CD14-positive monocyte (primary cell): Measurements from ENCODE around the gene DBX1. TPM values are rescaled to one million over a fixed set of nuclear protein-coding genes. Genes with fewer than 3 reads are reported as not detected.
A peak's percentile ranks its signal among the peaks of the same experiment; 100 is the strongest.

Source experiments
- DNase-seq, 3 donors: peaks; one replicate each; pipeline ENCODE4 v3.0.0-alpha.2; 2011 to 2022
- H2AFZ ChIP-seq: 2 replicates; pipeline ENCODE4 v1.6.0; 2012; ENCODE audit warnings: mild to moderate bottlenecking, low read depth, low read length, inconsistent platforms; ENCODE audit not compliant: insufficient read depth, poor library complexity, severe bottlenecking
- H3K27ac ChIP-seq, 2 donors: 1 replicate in 1 of 2; 2 replicates in 1 of 2; pipeline ENCODE4 v1.5.1; 2012 to 2013; ENCODE audit warnings: low read length in 2 of 2, control low read depth in 1 of 2, inconsistent platforms in 1 of 2, low read depth in 1 of 2, mild to moderate bottlenecking in 1 of 2
- H3K27me3 ChIP-seq, 2 donors: one replicate each; pipeline versions ENCODE4 v1.6.0 to v1.6.1; 2011 to 2013; ENCODE audit warnings: low read length in 2 of 2; ENCODE audit not compliant: control insufficient read depth in 2 of 2, insufficient read depth in 2 of 2
- H3K36me3 ChIP-seq, 2 donors: replicated peaks in 1 of 2; 1 replicate in 1 of 2; 2 replicates in 1 of 2; pipeline versions ENCODE4 v1.5.1 to v1.6.1; 2012 to 2013; ENCODE audit warnings: low read length in 2 of 2, control low read depth in 1 of 2, inconsistent platforms in 1 of 2, mild to moderate bottlenecking in 1 of 2; ENCODE audit not compliant: insufficient read depth in 2 of 2, control insufficient read depth in 1 of 2
- H3K4me1 ChIP-seq, 2 donors: 1 replicate in 1 of 2; 2 replicates in 1 of 2; pipeline versions ENCODE4 v1.5.1 to v1.6.1; 2012 to 2013; ENCODE audit warnings: low read length in 2 of 2, control low read depth in 1 of 2, inconsistent platforms in 1 of 2, mild to moderate bottlenecking in 1 of 2, moderate library complexity in 1 of 2; ENCODE audit not compliant: insufficient read depth in 2 of 2, control insufficient read depth in 1 of 2
- H3K4me2 ChIP-seq: replicated peaks from 2 replicates; pipeline ENCODE3; 2012; ENCODE audit warnings: low read length, moderate library complexity, mild to moderate bottlenecking; ENCODE audit not compliant: poor library complexity, severe bottlenecking; ENCODE audit errors: extremely low read depth
- H3K4me3 ChIP-seq, 3 experiments: fragments of 200-600 bp in 1 of 3; sonication (generic) in 1 of 3; replicated peaks in 1 of 3; 1 replicate in 2 of 3; 2 replicates in 1 of 3; pipeline ENCODE4 v1.5.1; 2011 to 2013; ENCODE audit warnings: low read length in 3 of 3, mild to moderate bottlenecking in 3 of 3, control low read depth in 2 of 3, low read depth in 2 of 3, inconsistent platforms in 1 of 3, moderate library complexity in 1 of 3
- H3K79me2 ChIP-seq: 2 replicates; pipeline ENCODE4 v1.6.0; 2012; ENCODE audit warnings: mild to moderate bottlenecking, control low read depth, inconsistent platforms, low read length, moderate library complexity; ENCODE audit not compliant: insufficient read depth
- H3K9ac ChIP-seq: 2 replicates; pipeline ENCODE4 v1.6.0; 2017; ENCODE audit warnings: low read length, mild to moderate bottlenecking; ENCODE audit not compliant: insufficient read depth, poor library complexity, severe bottlenecking
- H3K9me3 ChIP-seq, 2 donors: replicated peaks in 1 of 2; 1 replicate in 1 of 2; 2 replicates in 1 of 2; pipeline versions ENCODE4 v1.5.1 to v1.6.1; 2012 to 2013; ENCODE audit warnings: low read length in 2 of 2, control low read depth in 1 of 2; ENCODE audit not compliant: control insufficient read depth in 1 of 2, insufficient read depth in 1 of 2
- H4K20me1 ChIP-seq: 2 replicates; pipeline ENCODE4 v1.6.0; 2012; ENCODE audit warnings: mild to moderate bottlenecking, low read length, control low read depth, moderate library complexity; ENCODE audit not compliant: insufficient read depth
- H3K27ac Mint-ChIP-seq, 7 donors: one replicate each; pipeline ENCODE4 v1.8.0; 2020; ENCODE audit warnings: mild to moderate bottlenecking in 7 of 7, mixed read lengths in 7 of 7, moderate library complexity in 6 of 7, inconsistent platforms in 2 of 7
- H3K27me3 Mint-ChIP-seq, 3 donors: one replicate each; pipeline ENCODE4 v1.8.0; 2021 to 2022; ENCODE audit warnings: low read depth in 3 of 3, mild to moderate bottlenecking in 3 of 3, mixed read lengths in 3 of 3, moderate library complexity in 3 of 3, inconsistent platforms in 1 of 3
- H3K36me3 Mint-ChIP-seq, 2 donors: one replicate each; pipeline ENCODE4 v1.8.0; 2020; ENCODE audit warnings: mixed read lengths in 2 of 2, inconsistent platforms in 1 of 2, mild to moderate bottlenecking in 1 of 2
- H3K4me1 Mint-ChIP-seq: one replicate; pipeline ENCODE4 v1.8.0; 2020; ENCODE audit warnings: mild to moderate bottlenecking, mixed read lengths
- H3K4me3 Mint-ChIP-seq, 2 donors: one replicate each; pipeline ENCODE4 v1.8.0; 2020; ENCODE audit warnings: mild to moderate bottlenecking in 2 of 2, mixed read lengths in 2 of 2, moderate library complexity in 1 of 2
- H3K9me3 Mint-ChIP-seq, 7 donors: one replicate each; pipeline ENCODE4 v1.8.0; 2020 to 2022; ENCODE audit warnings: mixed read lengths in 7 of 7, mild to moderate bottlenecking in 6 of 7, moderate library complexity in 6 of 7, inconsistent platforms in 2 of 7
- WGBS: methylation state at CpG from one replicate; pipeline ENCODE4 v1.1.5; 2013; ENCODE audit warnings: missing lambda C conversion rate; ENCODE audit not compliant: insufficient coverage; 5-methylcytosine and 5-hydroxymethylcytosine counted together
- intact Hi-C, 2 donors: fragments of 100-400 bp; cut with micrococcal nuclease; formaldehyde crosslinking; loops; one replicate each; pipeline versions ENCODE4 v1.15.0 to v1.15.1; 2023
- polyA plus RNA-seq, 3 donors: library from polyadenylated mRNA; depleted of rRNA in 1 of 3; unstranded in 2 of 3; stranded (reverse) in 1 of 3; fragments of 300-500 nt in 2 of 3; fragments of >200 nt in 1 of 3; fragmentation: Illumina TruSeq in 2 of 3; gene quantifications; 1 replicate in 2 of 3; 2 replicates in 1 of 3; pipeline ENCODE4 v1.2.3, GENCODE V29; 2012 to 2021
- TF ChIP-seq, protein P1 (sequence below): fragments of 200-600 bp; IDR thresholded peaks from one replicate; pipeline ENCODE4 v1.8.0; 2022; ENCODE audit warnings: antibody characterized with exemption, mild to moderate bottlenecking

The DBX1 gene
- polyA plus RNA-seq, 3 donors = not detected

DNA sequence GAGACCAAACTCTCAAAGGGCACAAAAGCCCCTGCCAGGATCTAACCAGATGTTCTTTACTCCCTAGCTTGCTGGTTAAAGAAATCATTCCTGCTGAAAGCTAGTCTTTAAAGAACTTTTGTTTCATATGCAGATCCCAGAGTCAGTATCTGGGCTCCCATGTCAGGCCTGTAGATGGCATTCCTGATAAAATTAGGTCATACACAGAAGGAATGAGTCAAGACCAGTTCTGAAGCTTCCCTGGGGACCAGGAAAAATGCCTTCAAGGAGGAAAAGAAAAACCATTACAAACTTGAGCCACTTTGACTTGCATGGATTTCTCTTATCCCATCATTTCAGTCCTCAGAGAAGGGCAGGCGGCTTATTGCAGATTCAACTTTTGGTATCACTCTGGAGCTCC is 5.9 kb downstream of the DBX1 start:
- peaks cover 56 to 77% (median 61%) of the 10 kb centered on the region in 3 donors for H3K27me3 Mint-ChIP-seq
- peaks cover 60 to 64% of the 10 kb centered on the region in 2 donors for H3K27me3 ChIP-seq
- H3K36me3 Mint-ChIP-seq = peaks cover 0 to 5% of the 10 kb centered on the region in 2 donors

DNA sequence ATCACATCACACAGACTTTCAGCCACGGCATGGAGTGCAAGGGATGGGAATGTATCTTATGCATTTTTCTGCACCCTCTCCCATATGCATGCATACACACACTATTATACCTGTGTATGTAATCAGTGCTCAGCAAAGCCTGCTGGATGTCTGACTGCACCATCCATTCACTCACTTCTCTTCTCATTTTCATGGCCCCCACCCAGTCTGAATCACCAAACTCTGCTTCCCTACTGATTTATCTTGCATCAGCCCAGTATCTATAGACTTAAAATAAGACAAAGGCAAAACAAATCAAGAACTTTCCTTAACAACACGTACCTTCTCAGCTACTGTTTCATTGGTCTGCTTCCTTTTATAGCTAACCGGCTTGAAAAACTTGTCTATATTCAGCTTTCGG is 21.6 kb downstream of the DBX1 start:
- no peak overlapping the region for H3K27ac ChIP-seq
- H2AFZ ChIP-seq = no peak overlapping the region
- no peak overlapping the region for H3K4me2 ChIP-seq
- no peaks in the 10 kb centered on the region for H4K20me1 ChIP-seq
- no peaks in the 10 kb centered on the region for H3K4me1 ChIP-seq
- no peaks in the 10 kb centered on the region for H3K79me2 ChIP-seq
- Mint-ChIP-seq H3K9me3 (peaks cover 0 to 4% (median 0%) of the 10 kb centered on the region in 7 donors), H3K27me3 (peaks cover 12 to 16% (median 15%) of the 10 kb centered on the region in 3 donors), H3K4me1 (no peaks in the 10 kb centered on the region), H3K36me3 (no peaks in the 10 kb centered on the region), H3K4me3 (peak overlapping the region in 1 of 2 donors; percentile 32), H3K27ac (no peak overlapping the region)
- TF ChIP-seq, protein P1, sequence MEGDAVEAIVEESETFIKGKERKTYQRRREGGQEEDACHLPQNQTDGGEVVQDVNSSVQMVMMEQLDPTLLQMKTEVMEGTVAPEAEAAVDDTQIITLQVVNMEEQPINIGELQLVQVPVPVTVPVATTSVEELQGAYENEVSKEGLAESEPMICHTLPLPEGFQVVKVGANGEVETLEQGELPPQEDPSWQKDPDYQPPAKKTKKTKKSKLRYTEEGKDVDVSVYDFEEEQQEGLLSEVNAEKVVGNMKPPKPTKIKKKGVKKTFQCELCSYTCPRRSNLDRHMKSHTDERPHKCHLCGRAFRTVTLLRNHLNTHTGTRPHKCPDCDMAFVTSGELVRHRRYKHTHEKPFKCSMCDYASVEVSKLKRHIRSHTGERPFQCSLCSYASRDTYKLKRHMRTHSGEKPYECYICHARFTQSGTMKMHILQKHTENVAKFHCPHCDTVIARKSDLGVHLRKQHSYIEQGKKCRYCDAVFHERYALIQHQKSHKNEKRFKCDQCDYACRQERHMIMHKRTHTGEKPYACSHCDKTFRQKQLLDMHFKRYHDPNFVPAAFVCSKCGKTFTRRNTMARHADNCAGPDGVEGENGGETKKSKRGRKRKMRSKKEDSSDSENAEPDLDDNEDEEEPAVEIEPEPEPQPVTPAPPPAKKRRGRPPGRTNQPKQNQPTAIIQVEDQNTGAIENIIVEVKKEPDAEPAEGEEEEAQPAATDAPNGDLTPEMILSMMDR = no peak
- H3K9ac ChIP-seq = no peak overlapping the region
- H3K4me3 ChIP-seq = no peak overlapping the region
- no peaks in the 10 kb centered on the region for H3K36me3 ChIP-seq
- intact Hi-C loops = loop anchor here in 1 of 2 donors (10.0 kb wide), 1 partner anchor 184 kb away; no protein-coding TSS in a partner anchor
- H3K9me3 ChIP-seq = no peaks in the 10 kb centered on the region
- 100% methylated on average over 1 of the region's 4 CpGs for WGBS
- peaks cover 9 to 10% of the 10 kb centered on the region in 2 donors for H3K27me3 ChIP-seq
- DNase-seq = no peak

More for the DNA sequence above, 5.9 kb downstream of the DBX1 start:
- Histone ChIP-seq H4K20me1 (no peaks in the 10 kb centered on the region), H3K27ac (no peak overlapping the region), H3K4me2 (no peak overlapping the region), H3K36me3 (no peaks in the 10 kb centered on the region), H3K79me2 (no peaks in the 10 kb centered on the region), H3K4me3 (no peak overlapping the region), H2AFZ (no peak overlapping the region), H3K9me3 (peaks cover 0 to 34% of the 10 kb centered on the region in 2 donors), H3K4me1 (peaks cover 4 to 6% of the 10 kb centered on the region in 2 donors), H3K9ac (no peak overlapping the region)
- intact Hi-C loops = no loop called here
- H3K4me1 Mint-ChIP-seq = peaks cover 10% of the 10 kb centered on the region
- TF ChIP-seq, protein P1 = no peak
- WGBS = 100% methylated on average over 1 of the region's 1 CpG
- DNase-seq = no peak
- no peak overlapping the region for H3K27ac Mint-ChIP-seq
- H3K9me3 Mint-ChIP-seq = peaks cover 2 to 21% (median 18%) of the 10 kb centered on the region in 7 donors
- no peak overlapping the region for H3K4me3 Mint-ChIP-seq
